Lower leg skin (tissue), 3 donors: ENCODE results near the gene RIPK1.
"Not testable (repeated sequence)": the region's sequence is repeated elsewhere in the genome, so short reads cannot be mapped to it uniquely, and the experiment has no call there.

Experiments
- CTCF ChIP-seq, 3 donors: fragments of 450-650 bp; IDR thresholded peaks; one replicate each; pipeline ENCODE4 v1.5.1; 2016; ENCODE audit warnings: antibody characterized with exemption in 3 of 3, mild to moderate bottlenecking in 3 of 3, moderate library complexity in 2 of 3
- POLR2A ChIP-seq, 2 donors: fragments of 450-650 bp; IDR thresholded peaks; one replicate each; pipeline ENCODE4 v1.6.1; 2016 to 2017; ENCODE audit warnings: antibody characterized with exemption in 2 of 2, mild to moderate bottlenecking in 1 of 2, moderate library complexity in 1 of 2

GRCh38 chr6:3055158-3055499, 13.2 kb upstream of the RIPK1 start:
- not testable (repeated sequence) for TF ChIP-seq CTCF, POLR2A (IDR thresholded peaks at IDR 0.05)
